DMS79 (cell line): ENCODE results near the gene ACSM3.

Experiments used
- DNase-seq: peaks from one replicate; lab custom pipeline; 2025; lab: John Stamatoyannopoulos, UW

The ACSM3 gene

DNA sequence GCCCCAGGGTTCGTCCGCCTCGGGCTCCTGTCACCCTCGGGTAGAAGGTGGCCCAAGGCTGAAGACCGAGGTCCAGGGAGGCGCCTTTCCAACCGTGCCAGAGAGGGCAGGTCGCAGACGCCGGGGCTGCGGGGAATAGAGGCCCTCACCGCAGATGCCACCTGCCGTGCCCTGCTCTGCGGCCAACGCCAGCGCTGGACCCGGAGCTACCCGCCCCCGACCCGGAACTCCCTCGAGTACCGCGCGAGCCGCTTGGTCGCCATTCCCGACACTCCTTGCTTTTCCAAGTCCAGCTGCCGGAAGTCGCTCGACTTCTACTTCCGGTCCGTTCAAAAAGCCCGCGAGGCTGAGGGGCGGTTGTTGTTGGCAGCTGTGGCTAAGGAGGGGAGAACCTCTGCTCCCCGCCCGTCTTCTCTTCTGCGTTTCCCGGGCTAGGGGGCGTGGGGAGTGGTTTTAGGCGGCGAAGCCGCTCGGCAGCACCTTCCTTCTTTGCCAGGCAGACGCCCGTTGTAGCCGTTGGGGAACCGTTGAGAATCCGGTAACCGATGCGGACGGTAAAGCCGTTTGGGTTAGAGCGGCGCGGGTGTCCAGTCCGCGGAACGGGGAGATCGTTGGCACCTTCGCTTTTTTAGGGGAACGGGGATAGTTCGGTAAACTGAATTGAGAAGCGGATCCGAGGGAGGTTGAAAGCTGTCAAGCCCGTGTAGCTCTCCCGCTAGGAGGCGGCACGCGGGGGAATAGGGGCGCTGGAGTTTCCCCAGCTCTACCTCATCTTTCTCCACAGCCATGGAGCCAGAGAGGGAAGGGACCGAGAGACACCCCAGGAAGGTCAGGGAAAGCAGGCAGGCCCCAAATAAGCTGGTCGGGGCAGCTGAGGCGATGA is 42.6 kb downstream of the ACSM3 start, which contains the start of the genes ERI2 and REXO5:
TSS of gene ERI2 (minus strand) at position 305 of the 883 bp plus-strand sequence. CDS start at position 263, 42 bp downstream.
TSS of gene REXO5 (plus strand) at position 360 of the 883 bp plus-strand sequence. CDS start at position 787, 427 bp downstream.
- DNase-seq, result peak; percentile 93

DNA sequence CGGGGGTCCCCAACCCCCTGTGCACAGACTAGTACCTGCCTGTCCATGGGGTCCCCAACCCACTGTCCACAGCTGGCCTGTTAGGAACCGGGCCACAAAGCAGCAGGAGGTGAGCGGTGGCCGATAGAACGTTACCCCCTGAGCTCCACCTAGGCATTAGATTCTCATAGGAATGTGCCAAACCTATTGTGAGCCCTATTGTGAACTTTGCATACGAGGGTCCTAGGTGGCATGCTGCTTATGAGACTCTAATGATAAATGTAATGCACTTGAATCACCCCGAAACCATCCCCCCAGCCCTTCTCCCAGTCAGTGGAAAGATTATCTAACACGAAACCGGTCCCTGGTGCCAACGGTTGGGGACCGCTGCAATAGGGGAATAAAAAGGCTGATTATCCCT is 44.0 kb downstream of the ACSM3 start:
- DNase-seq, result no peak

DNA sequence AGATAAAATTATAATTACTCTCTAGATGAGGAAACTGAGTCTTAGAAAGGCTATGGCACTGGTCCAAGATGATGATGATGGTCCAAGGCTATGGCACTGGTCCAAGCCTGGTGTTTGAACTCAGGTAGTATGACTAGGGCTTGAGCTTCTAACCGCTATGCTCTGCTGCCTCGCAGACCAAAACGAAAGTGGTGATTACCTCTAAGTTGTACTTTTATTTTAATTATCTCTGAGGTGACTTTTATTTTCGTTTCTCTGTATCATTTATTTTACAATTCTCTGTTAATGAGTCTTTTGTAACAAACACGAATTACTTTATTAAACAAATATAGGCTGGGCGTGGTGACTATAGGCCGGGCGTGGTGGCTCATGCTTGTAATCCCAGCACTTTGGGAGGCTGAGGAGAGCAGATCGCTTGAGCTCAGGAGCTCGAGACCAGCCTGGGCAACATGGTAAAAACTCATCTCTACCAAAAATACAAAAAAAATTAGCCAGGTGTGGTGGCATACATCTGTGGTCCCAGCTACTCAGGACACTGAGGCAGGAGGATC is 48.1 kb downstream of the ACSM3 start:
- DNase-seq, result no peak

- no peak for DNase-seq
These were observed 48.7 kb downstream of the ACSM3 start for GRCh38 chr16:20812510-20812909.

GRCh38 chr16:20814784-20815183 is 51.0 kb downstream of the ACSM3 start:
- DNase-seq, result no peak

DNA sequence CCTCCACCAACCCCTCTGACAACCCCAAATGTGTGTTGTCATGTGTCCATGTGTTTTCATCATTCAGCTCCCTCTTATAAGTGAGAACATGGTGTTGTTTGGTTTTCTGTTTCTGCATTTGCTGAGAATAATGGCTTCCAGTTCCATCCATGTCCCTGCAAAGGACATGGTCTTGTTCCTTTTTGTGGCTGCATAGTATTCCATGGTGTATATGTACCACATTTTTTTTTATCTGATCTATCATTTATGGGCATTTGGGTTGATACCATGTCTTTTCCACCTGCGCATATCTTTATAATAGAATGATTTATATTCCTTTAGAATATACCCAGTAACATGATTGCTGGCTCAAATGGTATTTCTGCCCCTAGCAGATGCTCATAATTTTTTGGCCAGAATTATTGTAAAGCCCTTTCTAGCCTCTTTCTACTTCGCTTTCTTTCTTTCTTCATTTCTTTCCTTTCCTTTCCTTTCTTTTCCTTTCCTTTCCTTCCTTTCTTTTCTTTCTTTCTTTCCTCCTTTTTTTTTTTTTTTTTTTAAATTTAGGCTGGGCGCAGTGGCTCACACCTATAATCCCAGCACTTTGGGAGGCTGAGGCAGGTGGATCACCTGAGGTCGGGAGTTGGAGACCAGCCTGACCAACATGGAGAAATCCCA is 55.2 kb downstream of the ACSM3 start:
- no peak for DNase-seq

DNA sequence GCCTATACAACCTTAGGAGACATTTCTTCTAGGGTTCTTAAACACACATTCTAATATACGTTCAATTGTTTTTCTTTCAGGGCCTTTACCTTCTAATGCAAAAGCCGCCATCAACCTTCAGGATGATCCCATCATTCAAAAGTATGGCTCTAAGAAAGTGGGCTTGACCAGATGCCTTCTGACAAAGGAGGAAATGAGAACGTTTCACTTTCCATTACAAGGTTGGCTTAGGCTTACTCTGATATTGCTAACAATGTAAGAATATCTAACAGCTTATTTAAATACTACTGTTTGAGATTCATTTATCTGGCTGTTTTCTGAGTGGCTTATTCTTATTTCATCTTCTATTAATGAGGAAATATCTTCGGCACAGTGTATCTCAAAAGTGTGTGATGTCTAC is 57.9 kb downstream of the ACSM3 start:
- DNase-seq, result no peak

GRCh38 chr16:20822521-20823325 is 58.9 kb downstream of the ACSM3 start:
- DNase-seq, result no peak

GRCh38 chr16:20826039-20826566 is 62.3 kb downstream of the ACSM3 start:
- DNase-seq, result no peak

DNA sequence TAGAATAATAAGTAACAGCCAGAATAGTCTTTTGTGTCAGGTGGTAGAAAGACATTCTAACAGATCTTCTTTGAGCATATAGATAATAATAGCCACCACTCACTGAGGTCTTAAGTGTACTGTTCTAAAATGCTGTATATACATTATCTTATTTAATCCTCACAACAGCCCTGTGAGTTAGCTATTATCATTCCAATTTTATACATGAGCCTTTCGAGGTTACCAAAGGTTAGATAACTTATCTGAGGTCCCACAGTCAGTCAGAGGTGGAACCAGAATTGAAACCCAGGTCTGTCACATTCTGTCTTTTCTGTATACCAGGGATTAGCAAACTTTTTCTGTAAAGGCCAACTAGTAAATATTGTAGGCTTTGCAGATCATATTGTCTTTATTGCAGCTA is 65.7 kb downstream of the ACSM3 start:
- no peak for DNase-seq

DNA sequence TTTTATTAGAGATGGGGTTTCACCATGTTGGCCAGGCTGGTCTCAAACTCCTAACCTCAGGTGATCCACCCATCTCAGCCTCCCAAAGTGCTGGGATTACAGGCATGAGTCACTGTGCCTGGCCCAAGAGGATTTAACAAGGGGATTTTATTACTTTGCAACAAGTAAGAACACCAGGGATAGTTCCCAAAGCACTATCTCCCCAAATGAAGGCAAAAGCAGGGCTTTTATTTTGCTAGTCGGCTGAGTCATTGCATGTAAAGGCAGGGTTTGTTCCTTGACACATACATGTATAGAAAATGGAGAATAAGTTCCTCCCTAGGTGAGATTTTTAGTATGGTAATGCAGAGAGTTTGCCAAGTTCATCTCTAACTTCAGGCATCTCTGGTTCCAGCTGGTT is 66.6 kb downstream of the ACSM3 start:
- no peak for DNase-seq

- DNase-seq, result no peak
These were observed 69.3 kb downstream of the ACSM3 start for GRCh38 chr16:20833086-20833485.

- DNase-seq, result no peak
These were observed 74.4 kb downstream of the ACSM3 start for GRCh38 chr16:20838240-20838639.

DNA sequence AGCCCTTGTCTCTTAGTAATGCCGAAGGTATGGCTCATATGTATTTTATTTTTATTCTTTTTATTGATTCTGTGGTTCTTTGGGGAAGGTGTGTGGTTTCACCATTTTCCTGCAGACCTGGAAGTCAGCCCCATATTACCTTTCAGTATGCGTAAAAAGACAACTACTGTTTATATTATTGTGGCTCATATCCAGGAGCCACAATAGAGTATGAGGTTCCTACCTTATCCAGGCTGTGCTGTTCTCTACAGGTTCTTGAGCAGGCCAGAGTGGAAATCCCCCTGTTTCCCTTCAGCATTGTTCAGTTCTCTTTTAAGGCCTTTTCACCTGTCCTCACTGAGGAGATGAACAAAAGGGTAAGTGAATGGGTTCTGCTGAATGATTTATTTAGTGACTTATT is 75.7 kb downstream of the ACSM3 start:
- no peak for DNase-seq

GRCh38 chr16:20844054-20844453 is 80.2 kb downstream of the ACSM3 start:
- DNase-seq, result no peak

- DNase-seq, result no peak
These were observed 80.8 kb downstream of the ACSM3 start for GRCh38 chr16:20844588-20844987.

- no peak for DNase-seq
These were observed 82.2 kb downstream of the ACSM3 start for GRCh38 chr16:20846030-20846429.

GRCh38 chr16:20846551-20846950 is 82.7 kb downstream of the ACSM3 start:
- no peak for DNase-seq
